Stimulated activated CD8-positive, alpha-beta memory T cell treated with anti-CD3 and anti-CD28 coated beads, Interleukin-4, amount 100 ng/mL, for 1 hour (primary cell): ENCODE data around the gene TPD52L1.
"Not testable (repeated sequence)": the region's sequence is repeated elsewhere in the genome, so short reads cannot be mapped to it uniquely, and the experiment has no call there.

Experiments
- DNase-seq, 2 donors: peaks; one replicate each; pipeline ENCODE4 v3.0.0-alpha.2; 2020; ENCODE audit warnings: low read depth in 2 of 2, low spot score in 1 of 2

Gene TPD52L1, protein sequence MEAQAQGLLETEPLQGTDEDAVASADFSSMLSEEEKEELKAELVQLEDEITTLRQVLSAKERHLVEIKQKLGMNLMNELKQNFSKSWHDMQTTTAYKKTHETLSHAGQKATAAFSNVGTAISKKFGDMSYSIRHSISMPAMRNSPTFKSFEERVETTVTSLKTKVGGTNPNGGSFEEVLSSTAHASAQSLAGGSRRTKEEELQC

DNA sequence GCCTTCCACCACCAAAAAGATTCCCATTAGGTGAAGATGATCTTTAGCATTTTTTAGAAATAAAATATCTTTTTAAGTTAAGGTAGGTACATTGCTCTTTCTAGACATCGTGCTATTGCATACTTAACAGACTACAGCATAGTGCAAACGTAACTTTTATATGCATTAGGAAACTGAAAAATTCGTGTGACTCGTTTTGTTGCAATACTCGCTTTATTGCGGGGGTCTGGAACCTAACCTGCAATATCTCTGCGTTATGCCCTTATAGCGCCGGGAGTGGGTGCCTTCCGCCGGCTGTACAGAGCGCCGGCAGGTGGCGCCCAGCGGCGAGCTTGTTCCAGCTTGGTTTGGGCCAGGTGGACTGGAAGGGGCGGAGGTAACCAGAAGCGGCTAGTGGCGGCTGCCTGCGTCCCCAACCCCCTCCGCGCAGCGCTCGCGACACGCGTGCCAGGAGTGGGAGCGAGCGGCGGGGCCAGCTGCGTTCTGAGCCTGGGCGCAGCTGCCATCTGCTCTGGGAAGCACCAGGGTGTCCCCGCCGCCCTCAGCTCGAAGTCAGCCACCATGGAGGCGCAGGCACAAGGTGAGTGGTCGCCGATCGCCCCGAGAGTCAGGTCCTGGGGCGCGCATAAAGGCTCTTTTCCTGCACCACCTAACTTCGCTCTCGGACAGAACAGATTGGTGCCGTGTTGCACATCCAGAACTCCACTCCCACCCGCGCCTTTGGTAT lies at the start of gene TPD52L1:
TSS of gene TPD52L1 (plus strand) at position 383 of the 727 bp plus-strand sequence. CDS start at position 562, 179 bp downstream.
- DNase-seq, result peak; percentile 5 to 22

DNA sequence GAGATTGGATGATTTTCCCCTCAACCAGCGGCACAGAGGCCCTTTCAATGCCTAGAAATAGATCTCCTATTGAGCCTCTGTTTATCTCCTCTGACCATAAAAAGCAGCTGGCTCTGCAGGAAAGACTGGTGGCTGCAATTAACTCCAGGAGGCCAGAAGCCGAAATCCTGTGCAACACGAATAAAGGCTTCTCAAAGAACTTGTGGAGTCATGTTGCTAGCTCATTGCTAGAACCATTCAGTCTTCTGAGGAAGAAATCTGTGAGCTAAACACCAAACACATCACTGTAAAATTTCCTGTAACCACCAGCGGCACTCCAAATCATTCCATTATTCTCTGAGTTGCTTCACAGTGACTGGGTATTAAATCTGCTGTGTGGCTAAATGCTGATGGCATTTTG lies 49.1 kb upstream of the TPD52L1 start:
- no peak for DNase-seq

DNA sequence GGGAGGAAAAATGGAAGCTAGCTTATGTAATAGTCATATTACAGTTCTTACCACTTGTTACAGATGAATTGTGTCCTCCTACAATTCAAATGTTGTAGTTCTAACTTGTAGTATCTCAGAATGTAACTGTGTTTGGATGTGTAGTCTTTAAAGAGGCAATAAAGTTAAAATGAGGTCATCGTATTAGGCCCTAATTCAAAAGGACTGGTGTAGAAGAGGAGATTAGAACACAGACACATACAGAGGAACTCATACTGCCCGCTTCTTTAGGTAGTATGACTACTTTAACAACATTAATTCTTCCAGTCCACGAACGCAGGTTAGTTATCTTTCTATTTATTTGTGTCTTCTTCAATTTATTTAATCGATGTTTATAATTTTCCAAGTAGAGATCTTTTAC lies 46.5 kb upstream of the TPD52L1 start:
- DNase-seq, result no peak

DNA sequence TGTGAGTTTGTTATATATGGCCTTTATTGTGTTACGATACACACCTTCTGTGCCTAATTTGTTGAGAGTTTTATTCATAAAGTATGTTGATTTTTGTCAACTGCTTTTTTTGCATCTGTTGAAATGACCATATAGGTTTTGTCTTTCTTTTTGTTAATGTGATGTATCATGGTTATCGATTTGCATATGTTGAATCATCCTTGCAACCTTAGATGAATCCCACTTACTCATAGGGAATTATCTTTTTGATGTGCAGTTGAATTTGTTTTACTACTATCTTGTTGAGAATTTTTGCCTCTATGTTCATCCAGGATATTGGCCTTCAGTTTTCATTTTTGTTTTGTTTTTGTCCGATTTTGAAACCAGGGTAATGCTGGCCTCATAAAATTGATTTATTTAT lies 45.7 kb upstream of the TPD52L1 start:
- no peak for DNase-seq

DNA sequence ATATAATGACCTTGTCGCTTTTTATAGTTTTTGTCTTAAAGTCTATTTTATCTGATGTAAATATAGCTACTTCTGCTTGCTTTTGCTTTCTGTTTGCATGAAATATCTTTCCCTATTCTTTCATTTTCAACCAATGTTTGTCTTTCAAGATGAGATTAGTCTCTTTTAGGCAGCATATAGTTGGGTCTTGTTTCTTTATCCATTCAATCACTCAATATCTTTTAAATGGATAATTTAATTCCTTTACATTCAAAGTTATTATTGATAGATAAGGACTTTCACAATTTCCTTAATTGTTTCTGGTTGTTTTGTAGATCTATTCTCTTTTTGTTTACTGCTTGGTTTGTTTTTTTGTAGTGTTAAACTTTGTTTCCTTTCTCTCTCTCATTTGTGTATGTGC lies 43.5 kb upstream of the TPD52L1 start:
- no peak for DNase-seq

DNA sequence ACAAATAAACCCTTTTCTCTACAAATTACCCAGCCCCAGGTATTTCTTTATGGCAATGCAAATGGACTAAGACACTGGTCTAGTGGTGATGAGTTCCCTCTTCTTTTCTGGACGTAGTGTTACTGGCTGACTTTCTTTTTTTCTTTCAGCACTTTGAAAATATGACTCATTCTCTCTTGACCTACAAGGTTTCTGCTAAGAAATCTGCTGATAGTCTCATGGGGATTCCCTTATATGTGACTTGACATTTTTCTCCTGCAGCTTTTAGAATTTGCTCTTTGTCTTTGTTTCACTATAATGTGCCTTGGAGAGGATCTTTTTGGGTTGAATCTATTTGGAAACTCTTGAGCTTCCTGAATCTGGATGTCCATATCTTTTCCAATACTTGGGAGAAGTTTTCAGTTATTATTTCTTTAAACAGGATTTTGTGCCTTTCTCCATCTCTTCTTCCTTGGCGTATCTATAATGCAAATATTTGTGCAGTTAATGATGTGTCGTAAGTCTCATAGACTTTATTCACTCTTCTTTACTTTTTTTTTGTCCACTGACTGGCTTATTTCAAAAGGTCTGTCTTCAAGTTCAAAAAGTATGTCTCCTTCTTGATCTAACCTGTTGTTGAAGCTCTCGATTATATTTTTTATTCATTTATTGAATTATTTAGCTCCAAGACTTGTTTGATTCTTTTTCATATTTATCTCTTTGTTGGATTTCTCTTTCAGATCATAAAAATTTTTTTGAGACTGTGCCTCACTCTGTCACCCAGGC lies 42.2 kb upstream of the TPD52L1 start:
- DNase-seq, result no peak

DNA sequence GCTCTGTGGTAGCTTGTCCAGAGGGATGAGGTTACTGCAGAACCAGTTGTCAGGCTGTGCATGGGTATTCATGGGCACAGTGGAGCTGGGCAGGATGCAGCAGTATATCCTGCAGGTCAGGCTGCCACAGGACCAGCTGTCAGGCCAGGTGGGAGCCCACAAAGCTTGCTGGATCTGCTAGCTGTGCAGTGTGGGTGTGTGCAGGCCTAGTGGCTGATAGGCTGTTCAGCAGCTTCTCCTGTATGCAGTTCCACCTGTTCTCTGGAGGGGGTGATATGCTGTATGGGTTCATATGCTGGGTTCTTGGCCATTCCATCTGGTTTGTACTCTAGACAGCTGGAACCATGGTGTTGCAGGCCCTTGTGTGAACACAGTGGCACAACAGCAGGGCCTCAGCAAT lies 40.6 kb upstream of the TPD52L1 start:
- DNase-seq, result no peak

DNA sequence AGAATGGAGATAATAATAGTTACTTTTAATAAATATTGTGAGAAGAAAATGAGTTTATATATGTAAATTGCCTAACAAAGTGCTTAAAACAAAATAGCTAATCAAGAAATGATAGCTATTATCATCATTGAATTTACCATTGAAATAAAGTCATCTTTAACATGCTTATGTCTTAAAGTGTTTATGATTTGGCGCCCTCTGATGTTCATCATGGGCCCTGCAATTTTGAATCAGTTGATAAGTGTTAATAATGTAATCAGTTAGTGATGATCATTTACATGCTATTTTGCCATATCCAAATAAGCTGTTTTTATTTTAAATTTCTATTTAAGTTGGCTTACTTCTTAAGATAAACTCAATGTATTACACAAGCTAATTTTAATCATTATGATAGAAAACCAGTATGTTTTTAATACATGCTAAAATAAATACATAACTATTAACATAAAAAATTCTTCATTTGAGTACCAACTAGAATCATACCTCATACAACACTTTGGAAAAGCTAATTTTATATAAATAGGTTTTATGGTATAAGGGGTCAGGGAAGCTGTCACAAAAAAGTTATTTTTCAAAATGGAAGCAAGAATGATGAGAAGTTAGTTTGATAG lies 39.2 kb upstream of the TPD52L1 start:
- DNase-seq, result no peak

DNA sequence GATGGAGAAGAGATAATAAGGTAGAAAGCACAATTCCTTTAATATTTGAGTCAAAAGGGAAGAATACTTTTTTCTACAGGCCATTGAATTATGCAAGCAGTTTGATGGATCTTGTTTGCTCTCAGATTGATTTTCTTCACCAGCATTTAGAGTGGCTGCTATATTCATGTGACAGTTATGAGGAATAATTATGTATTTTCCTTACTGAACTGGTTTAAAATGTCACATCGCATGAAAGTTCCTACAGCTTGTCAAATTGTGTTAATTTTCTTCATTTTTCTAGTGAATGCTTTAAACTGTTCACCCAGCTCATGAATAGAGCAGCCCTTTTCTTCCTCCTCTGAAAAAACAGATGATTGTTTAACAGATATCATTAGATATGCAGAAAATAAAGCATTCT lies 37.4 kb upstream of the TPD52L1 start:
- no peak for DNase-seq

DNA sequence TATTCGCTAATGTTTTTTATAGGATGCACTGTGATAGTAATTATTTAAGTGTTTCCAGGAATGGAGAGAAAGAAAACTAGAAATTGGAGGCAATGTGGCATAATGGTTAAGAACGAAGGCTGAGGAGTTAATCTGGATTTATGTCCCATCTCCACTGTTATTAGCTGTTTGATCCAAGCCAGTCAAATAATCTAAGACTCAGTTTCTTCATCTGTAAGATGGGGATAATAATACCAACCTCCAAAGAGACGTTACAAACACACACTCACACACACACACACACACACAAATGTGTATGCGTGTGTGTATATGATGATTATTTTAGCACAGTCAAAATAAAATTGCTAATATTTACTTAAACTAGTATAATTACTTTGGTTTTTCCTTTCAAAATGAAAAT lies 36.9 kb upstream of the TPD52L1 start:
- DNase-seq, result no peak

DNA sequence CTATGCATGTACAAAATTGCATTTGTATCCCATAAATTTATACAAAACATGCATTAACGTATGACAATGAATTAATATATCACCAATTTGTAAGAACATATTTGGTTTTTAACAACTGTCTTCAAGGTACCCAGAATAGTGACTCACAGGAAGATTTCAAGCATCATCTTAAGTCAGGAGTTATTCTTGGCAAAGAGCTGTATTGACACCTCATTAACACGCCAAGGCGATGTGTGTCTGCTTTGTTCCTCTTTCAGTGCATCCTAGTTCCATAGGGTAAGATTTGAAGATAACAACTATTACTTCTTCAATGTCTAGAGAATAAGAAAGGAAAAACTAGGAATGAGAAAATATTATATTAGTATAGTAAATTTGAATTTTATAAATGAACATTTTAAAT lies 35.8 kb upstream of the TPD52L1 start:
- DNase-seq, result no peak

DNA sequence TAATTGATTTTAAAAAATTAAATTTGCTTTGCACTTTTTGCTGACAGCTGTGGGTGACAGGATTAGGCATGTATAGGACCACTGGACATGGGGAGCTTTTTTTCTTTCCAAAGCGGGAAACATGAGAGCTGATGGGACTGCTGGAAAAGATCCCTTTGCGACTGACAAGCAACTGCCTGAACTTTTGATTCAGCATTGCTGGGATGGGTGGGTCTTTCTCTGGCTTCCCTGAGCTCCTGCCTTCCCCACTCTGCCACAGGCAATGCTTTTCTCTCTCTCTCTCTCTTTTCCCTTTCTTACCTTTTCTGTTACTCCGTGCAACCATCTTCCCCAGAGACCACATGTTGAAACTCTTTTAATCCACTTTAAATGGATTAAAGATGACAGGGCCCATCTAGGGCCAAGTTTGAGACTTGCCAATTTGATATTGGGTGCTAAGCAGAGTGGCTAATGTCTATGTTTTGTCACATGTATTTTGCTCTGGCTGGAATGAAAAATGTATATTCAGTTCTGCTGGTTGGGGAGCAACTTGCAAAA lies 33.5 kb upstream of the TPD52L1 start:
- DNase-seq, result no peak

DNA sequence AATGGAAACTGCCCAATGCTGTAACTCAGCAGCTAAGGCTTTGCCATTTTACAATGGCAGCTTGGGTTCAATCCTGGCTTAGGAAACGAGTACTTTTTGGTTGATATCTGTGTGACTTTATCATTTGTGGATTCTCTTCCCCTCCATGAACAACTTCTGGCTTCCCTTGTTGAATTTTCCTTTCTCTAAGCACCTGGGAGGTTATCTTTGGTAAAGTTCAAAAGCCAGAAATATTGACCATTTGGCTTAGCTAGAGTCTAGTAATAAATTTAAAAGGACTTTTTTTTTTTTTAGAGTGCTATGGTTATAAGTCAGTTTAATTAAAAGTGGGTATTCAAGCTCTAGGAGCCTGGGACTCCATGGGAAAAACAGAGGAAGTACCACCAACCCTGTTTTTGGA lies 31.7 kb upstream of the TPD52L1 start:
- no peak for DNase-seq

DNA sequence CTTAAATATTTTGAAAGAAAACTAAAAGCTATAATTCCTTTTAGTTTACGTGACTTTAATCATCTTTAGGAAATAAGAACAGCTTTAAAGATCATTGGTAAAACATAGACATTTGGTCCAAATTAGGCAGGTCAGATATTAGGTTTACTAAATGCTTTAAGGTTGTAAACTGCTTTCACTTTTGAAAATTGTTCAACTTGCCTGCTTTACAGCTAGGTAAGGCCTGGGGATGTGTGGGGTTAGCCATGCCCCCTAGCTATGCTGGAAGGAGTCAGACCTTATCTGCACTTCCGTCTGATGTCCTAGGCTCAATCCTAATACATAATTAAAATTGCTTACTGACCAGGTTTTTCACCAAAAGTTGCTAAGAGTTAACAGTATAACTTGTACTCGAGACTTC lies 30.5 kb upstream of the TPD52L1 start:
- DNase-seq, result no peak

DNA sequence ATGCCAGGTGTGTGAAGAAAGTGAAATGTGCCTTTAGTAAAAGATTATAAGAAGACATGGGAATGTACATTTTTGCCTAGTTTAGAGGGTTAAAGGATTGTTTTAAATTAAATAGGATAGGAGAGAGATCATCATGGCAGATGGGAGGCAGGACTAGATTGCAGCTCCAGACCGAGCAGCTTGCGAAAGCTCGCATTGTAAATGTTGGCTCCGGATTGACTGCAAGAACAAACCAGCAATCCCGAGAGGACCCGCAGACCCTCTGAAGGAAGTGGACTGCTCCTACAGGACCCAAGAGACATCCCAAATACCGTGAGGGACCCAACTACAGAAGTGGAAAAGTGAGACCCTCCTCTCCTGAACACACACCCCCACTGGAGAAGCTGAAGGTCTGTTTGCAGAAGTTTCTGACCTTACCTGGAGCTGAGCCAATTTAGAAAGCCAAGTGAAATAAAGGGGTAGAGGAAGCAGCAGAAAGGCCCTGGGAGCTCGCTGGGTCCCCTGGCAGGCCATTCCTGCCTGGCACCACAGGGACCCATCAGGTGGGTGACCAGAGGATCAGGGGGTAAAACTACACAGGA lies 30.0 kb upstream of the TPD52L1 start:
- no peak for DNase-seq

DNA sequence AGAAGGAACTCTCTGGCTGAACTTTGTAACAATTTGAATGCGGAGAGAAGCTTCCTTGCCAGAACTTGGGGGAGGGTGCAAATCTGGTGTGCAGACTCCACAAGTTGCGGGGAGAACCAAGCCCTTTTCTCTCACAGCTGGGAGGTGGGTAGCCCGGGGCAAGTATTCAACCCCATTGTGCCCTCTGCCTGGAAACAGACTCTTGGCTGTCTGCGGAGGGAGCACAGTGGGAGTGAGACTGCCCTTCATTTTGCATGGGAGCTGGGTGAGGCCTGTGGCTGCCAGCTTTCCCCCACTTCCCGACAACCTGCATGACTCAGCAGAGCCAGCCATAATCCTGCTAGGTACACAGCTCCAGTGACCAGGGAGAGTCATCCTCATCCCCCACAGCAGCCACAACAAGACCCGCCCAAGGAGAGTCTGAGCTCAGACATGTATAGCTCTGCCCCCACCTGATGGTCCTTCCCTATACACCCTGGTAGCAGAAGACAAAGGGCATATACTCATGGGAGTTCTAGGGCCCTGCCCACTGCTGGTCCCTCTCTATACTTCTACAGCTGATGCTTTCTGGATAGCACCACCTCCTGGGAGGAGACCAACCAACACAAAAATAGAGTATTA lies 29.4 kb upstream of the TPD52L1 start:
- no peak for DNase-seq

DNA sequence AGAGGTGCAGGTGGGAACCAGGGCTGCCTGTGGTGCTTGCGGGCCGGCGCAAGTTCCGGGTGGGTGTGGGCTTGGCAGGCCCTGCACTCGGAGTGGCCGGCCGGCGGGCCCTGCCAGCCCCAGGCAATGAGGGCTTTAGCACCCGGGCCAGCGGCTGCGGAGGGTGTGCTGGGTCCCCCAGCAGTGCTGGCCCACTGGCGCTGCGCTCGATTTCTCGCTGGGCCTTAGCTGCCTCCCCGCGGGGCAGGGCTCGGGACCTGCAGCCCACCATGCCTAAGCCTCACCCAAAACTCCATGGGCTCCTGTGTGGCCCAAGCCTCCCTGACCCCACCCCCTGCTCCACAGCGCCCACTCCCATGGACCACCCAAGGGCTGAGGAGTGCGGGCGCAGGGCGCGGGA lies 27.7 kb upstream of the TPD52L1 start:
- not testable (repeated sequence) for DNase-seq

DNA sequence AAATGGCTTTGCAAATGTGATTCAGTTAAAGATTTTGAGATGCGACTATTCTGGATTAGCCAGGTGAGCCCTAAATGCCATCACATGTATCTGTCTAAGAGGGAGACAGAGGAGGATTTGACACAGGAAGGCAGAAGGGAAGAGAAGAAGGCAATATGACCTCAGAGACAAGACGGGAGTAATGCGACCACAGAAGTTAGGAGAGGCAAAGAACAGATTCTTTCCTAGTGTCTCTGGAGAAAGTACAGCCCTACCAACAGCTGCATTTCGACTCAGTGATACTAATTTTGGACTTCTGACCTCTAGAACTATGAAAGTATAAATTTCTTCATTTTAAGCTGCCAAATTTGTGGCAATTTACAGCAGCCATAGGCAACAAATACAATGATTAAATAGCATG lies 24.2 kb upstream of the TPD52L1 start:
- no peak for DNase-seq

DNA sequence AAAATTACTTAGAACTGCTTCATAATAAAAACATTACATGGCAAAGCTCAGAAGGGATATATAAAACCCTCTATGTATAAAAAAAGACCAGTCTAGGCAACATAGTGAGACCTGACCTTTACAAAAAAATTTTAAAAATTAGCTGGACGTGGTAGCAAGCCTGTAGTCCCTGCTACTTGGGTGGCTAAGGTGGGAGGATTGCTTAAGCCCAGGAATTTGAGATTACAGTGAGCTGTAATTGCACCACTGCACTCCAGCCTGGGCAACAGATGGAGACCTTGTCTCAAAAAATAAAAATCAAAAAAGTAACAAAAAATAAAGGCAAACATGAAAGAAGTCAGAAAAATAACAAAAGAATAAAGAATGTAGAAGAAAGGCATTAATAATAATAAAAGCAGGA lies 21.5 kb upstream of the TPD52L1 start:
- DNase-seq, result no peak

DNA sequence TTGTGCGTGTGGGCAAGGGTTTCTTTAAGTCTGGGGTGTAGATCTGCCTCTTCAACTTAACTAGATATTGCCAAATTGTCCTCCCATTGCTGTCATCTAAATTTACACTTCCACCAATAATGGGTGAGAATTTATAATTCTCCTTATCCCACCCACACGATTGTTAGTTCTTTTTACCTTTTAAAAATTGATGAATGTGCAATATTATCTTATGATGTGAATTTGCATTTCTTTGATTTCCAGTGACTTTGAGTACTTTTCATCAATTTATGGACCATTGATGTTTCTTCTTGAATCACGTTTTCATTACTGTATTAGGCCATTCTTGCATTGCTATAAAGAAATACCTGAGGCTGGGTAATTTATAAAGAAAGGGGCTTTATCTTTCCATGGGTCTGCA lies 17.2 kb upstream of the TPD52L1 start:
- DNase-seq, result no peak

DNA sequence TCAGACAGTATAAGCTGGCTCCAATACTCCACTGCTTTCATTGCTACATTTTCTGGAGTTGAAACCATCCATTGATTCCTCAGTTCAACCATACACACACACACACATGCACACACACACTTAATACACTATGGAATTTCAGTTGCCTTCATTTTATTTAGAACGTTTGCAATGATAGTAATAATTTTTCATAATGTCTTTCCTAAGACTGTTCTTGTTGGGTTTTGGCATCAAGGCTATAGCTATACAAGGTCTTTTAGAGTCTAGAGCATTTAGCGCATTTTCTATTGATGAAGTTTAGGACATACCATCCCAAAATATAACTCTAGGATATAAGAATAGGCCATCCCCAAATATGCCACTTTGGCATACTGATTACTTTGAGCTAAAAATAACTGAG lies 15.5 kb upstream of the TPD52L1 start:
- DNase-seq, result no peak
